ENCODE measurements around the gene DAZL. TPM values are rescaled to one million over a fixed set of nuclear protein-coding genes. Genes with fewer than 3 reads are reported as not detected.

DAZL gene
- total RNA-seq, 1 donor, result not detected

DNA sequence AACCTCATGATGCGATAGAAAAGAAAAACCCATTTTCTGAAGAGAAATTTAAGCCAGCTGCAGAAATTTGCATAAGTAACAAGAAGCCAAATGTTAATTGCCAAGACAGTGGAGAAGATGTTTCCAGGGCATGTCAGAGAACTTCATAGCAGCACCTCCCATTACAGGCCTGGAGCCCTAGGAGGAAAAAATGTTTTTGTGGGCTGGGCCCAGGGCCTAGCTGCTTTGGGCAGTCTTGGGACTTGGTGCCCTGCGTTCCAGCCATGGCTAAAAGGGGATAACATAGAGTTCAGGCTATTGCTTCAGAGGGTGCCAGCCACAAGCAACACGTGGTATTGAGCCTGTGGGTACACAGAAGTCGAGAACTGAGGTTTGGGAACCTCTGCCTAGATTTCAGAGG lies 10.9 kb upstream of the DAZL start:
- no peaks in the 10 kb centered on the region for H3K36me3 ChIP-seq (ENCODE audit: insufficient read depth, low read length)
- no peaks in the 10 kb centered on the region for H4K20me1 ChIP-seq (ENCODE audit: insufficient read depth, low read length)
- no peaks in the 10 kb centered on the region for H3K79me2 ChIP-seq (ENCODE audit: insufficient read depth, low read length)
- no peaks in the 10 kb centered on the region for H3K9me3 ChIP-seq (ENCODE audit: low read depth, low read length)
- no peak for DNase-seq (ENCODE audit: insufficient read length, low spot score, missing footprints)
- peaks cover 4% of the 10 kb centered on the region for H3K4me1 ChIP-seq (ENCODE audit: insufficient read depth, low read length)
- no peak overlapping the region for H3K4me3 ChIP-seq (ENCODE audit: insufficient read depth, low read length)
- no peak overlapping the region for H3K4me2 ChIP-seq (ENCODE audit: insufficient read depth, low read length)
- H3K27ac ChIP-seq (ENCODE audit: low read depth, low read length), result no peak overlapping the region
- no peak overlapping the region for H2AFZ ChIP-seq (ENCODE audit: low read length)
- TF ChIP-seq, protein P1, sequence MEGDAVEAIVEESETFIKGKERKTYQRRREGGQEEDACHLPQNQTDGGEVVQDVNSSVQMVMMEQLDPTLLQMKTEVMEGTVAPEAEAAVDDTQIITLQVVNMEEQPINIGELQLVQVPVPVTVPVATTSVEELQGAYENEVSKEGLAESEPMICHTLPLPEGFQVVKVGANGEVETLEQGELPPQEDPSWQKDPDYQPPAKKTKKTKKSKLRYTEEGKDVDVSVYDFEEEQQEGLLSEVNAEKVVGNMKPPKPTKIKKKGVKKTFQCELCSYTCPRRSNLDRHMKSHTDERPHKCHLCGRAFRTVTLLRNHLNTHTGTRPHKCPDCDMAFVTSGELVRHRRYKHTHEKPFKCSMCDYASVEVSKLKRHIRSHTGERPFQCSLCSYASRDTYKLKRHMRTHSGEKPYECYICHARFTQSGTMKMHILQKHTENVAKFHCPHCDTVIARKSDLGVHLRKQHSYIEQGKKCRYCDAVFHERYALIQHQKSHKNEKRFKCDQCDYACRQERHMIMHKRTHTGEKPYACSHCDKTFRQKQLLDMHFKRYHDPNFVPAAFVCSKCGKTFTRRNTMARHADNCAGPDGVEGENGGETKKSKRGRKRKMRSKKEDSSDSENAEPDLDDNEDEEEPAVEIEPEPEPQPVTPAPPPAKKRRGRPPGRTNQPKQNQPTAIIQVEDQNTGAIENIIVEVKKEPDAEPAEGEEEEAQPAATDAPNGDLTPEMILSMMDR (IDR thresholded peaks at IDR 0.05; ENCODE audit: extremely low read depth, low read depth, low read length), result no peak
- H3K27me3 ChIP-seq (ENCODE audit: insufficient read depth, low read length), result no peaks in the 10 kb centered on the region

DNA sequence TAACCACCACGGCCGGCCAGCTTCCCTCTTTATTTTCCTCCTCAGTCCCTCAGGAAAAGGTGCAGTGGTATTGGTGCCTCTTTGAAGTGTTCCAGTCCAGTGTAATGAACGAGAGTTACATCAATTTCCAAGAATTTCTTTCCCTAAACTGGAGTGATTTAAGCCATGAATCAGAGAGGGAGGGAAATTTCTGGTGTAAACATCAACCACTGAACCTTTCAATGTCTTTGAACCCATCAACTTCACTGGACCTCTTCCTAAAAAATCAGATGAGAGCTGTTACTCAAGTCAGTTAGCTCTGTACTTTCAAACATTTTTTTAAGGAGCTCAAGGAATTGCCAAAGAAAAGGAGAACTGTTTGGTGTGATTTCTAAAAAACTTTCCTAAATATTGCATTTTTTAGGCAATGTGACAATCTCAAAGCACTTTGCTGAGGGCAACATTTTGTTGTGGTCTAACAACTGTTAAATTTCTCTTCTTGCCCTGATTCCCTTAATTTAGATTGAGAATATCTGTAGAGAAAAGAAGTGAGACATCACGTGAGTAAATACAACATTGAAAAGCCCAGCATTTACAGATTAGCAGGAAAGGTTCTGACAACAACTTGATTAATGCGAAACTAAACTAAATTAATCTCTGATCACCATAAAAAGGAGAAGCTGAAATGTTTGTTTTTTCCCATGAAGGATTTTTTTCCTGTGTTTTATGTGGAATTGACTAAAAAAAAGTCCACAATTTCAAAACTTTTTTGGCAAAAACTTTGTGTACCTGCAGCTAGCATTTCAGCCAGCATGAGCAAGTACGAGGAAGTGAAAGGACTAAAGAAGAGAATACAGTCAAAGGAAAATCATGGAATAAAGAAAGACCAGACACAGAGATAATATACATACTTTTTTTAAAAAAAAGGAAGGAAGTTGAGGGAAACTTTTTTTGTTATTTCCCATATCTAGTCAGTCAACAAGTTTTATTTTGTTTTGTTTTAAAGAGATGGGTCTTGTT lies 9.1 kb upstream of the DAZL start:
- H3K4me1 ChIP-seq (ENCODE audit: insufficient read depth, low read length), result peaks cover 4% of the 10 kb centered on the region
- no peak for DNase-seq (ENCODE audit: insufficient read length, low spot score, missing footprints)

DNA sequence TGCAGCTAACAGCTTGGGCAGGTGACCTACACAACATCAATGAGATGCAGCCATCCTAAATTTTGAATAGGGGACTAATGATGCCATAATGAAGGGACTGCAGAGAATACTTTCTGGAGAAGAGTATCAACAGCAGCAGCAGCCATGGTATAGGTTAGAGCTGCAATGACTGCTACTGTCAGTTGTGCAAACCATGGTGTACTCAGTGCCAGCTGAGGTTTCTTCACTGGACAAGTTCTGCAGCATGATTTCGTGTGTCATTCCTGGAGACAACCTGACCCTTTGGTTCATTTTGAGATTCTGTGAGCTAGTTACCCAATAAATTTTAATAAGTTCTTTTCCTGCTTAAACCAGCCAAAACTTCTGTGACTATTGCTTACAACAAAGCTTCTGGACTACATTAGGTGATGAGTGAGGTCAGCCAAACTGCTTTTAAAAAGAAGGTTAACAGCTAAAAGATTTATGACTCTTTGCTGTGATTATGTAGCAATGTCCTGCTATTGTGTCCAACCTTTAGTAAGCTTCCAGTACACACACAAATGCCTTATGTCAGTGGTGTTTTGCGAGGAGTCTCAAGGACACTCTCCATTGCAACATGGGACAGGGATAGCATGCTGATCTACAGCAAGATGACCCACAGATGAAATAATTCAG lies 4.8 kb upstream of the DAZL start:
- no peak for DNase-seq (ENCODE audit: insufficient read length, low spot score, missing footprints)
- Histone ChIP-seq H3K9me3 (ENCODE audit: low read depth, low read length) (no peaks in the 10 kb centered on the region), H3K36me3 (ENCODE audit: insufficient read depth, low read length) (no peaks in the 10 kb centered on the region), H4K20me1 (ENCODE audit: insufficient read depth, low read length) (no peaks in the 10 kb centered on the region), H3K4me2 (ENCODE audit: insufficient read depth, low read length) (no peak overlapping the region), H3K27ac (ENCODE audit: low read depth, low read length) (no peak overlapping the region), H3K79me2 (ENCODE audit: insufficient read depth, low read length) (no peaks in the 10 kb centered on the region), H3K27me3 (ENCODE audit: insufficient read depth, low read length) (no peaks in the 10 kb centered on the region), H3K4me3 (ENCODE audit: insufficient read depth, low read length) (no peak overlapping the region), H3K4me1 (ENCODE audit: insufficient read depth, low read length) (peaks cover 7% of the 10 kb centered on the region), H2AFZ (ENCODE audit: low read length) (no peak overlapping the region)
- TF ChIP-seq, protein P1 (IDR thresholded peaks at IDR 0.05; ENCODE audit: extremely low read depth, low read depth, low read length), result no peak

More for the DNA sequence above, 9.1 kb upstream of the DAZL start:
- TF ChIP-seq, protein P1 (IDR thresholded peaks at IDR 0.05; ENCODE audit: extremely low read depth, low read depth, low read length), result no peak
- no peak overlapping the region for H3K4me3 ChIP-seq (ENCODE audit: insufficient read depth, low read length)
- no peaks in the 10 kb centered on the region for H3K27me3 ChIP-seq (ENCODE audit: insufficient read depth, low read length)
- no peak overlapping the region for H3K4me2 ChIP-seq (ENCODE audit: insufficient read depth, low read length)
- no peaks in the 10 kb centered on the region for H3K36me3 ChIP-seq (ENCODE audit: insufficient read depth, low read length)
- H4K20me1 ChIP-seq (ENCODE audit: insufficient read depth, low read length), result no peaks in the 10 kb centered on the region
- H3K27ac ChIP-seq (ENCODE audit: low read depth, low read length), result no peak overlapping the region
- no peaks in the 10 kb centered on the region for H3K79me2 ChIP-seq (ENCODE audit: insufficient read depth, low read length)
- no peaks in the 10 kb centered on the region for H3K9me3 ChIP-seq (ENCODE audit: low read depth, low read length)
- no peak overlapping the region for H2AFZ ChIP-seq (ENCODE audit: low read length)

DNA sequence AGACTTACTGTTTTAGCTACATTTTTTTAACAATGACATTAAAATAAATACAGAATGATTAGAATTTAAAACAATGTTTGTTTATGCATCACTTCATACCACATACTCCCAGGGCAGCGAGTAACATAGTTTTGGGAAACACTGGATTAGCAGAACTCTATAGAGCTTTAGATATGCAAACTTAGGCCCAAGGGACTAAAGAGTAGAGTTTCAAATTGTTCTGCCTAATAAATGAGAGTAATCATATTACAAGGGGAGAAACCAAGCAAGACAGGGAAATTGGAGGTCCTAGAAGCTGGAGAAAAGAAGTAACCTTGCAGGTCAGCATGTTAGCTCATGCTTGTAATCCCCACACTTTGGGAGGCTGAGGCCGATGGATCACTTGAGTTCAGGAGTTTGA lies 3.6 kb upstream of the DAZL start:
- Histone ChIP-seq H3K27me3 (ENCODE audit: insufficient read depth, low read length) (no peaks in the 10 kb centered on the region), H2AFZ (ENCODE audit: low read length) (no peak overlapping the region), H3K4me1 (ENCODE audit: insufficient read depth, low read length) (peaks cover 7% of the 10 kb centered on the region), H3K79me2 (ENCODE audit: insufficient read depth, low read length) (no peaks in the 10 kb centered on the region), H3K36me3 (ENCODE audit: insufficient read depth, low read length) (no peaks in the 10 kb centered on the region), H3K4me3 (ENCODE audit: insufficient read depth, low read length) (no peak overlapping the region), H4K20me1 (ENCODE audit: insufficient read depth, low read length) (no peaks in the 10 kb centered on the region), H3K27ac (ENCODE audit: low read depth, low read length) (no peak overlapping the region), H3K4me2 (ENCODE audit: insufficient read depth, low read length) (no peak overlapping the region), H3K9me3 (ENCODE audit: low read depth, low read length) (no peaks in the 10 kb centered on the region)
- no peak for DNase-seq (ENCODE audit: insufficient read length, low spot score, missing footprints)
- TF ChIP-seq, protein P1 (IDR thresholded peaks at IDR 0.05; ENCODE audit: extremely low read depth, low read depth, low read length), result no peak
